PC-3 (cell line): ENCODE results near the gene KLHL21.

Experiments
- CTCF ChIP-seq: fragments of 300-600 bp; sonication (generic); conservative IDR thresholded peaks from 2 replicates; pipeline ENCODE4 v1.5.1; 2017; ENCODE audit warnings: antibody characterized with exemption, low read depth, mild to moderate bottlenecking, low read length
- EZH2 ChIP-seq: fragments of 300-600 bp; sonication (generic); IDR thresholded peaks from one replicate; pipeline ENCODE4 v1.6.1; 2017; ENCODE audit warnings: antibody characterized with exemption, mild to moderate bottlenecking, low read length; ENCODE audit not compliant: unreplicated experiment

- TF ChIP-seq CTCF (no peak), EZH2 (no peak)
Measured at GRCh38 chr1:6545276-6546112, 57.2 kb downstream of the KLHL21 start.
